ENCODE data around the gene CDH15.

CDH15 gene, protein sequence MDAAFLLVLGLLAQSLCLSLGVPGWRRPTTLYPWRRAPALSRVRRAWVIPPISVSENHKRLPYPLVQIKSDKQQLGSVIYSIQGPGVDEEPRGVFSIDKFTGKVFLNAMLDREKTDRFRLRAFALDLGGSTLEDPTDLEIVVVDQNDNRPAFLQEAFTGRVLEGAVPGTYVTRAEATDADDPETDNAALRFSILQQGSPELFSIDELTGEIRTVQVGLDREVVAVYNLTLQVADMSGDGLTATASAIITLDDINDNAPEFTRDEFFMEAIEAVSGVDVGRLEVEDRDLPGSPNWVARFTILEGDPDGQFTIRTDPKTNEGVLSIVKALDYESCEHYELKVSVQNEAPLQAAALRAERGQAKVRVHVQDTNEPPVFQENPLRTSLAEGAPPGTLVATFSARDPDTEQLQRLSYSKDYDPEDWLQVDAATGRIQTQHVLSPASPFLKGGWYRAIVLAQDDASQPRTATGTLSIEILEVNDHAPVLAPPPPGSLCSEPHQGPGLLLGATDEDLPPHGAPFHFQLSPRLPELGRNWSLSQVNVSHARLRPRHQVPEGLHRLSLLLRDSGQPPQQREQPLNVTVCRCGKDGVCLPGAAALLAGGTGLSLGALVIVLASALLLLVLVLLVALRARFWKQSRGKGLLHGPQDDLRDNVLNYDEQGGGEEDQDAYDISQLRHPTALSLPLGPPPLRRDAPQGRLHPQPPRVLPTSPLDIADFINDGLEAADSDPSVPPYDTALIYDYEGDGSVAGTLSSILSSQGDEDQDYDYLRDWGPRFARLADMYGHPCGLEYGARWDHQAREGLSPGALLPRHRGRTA

DNA sequence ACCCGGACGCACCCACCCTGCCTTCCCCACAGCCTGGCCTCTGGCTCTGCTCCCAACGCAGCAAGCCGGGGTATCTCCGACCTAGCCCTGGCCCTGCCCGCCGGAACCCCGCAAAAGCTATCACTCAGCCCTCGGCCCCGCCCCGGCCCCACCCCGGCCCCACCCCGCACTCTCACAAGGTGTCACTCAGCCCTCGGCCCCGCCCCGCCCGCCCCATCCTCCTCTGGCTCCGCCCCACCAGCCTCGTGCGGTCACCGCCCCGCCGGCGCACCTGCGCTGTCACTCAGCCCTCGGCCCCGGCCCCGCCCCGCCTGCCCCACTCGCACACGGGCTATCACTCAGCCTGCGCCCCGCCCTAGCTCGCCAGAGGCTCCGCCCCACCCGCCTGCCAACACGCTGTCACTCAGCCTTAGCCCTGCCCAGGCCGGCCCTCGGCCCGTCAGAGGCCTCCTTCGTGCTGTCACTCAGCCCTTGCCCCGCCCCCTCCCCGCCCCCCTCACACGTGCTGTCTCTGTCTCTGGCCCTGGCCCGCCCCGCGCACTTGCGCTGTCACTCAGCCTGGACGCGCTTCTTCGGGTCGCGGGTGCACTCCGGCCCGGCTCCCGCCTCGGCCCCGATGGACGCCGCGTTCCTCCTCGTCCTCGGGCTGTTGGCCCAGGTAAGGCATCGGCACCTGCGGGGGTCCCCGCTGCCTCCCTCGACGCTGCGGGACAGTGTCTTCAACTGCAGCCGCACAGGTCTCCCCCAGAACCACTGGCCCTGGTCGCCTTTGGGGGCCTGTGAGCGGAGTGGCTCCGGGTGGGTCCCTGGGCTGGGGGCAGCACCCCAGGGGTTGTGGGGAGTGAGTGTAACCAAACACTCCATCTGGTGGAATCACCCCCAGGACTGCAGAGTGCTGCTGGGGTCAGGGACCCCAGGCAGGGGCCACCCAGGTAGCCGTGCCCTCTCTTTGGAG, at the start of gene CDH15:
Gene CDH15 (plus strand): TSS at position 533 of the 955 bp plus-strand sequence. CDS start 84 bp downstream, at position 617.
- no peaks in the 10 kb centered on the region for H3K79me2 ChIP-seq (ENCODE audit: control insufficient read depth, low read length)
- TF ChIP-seq, protein P1, sequence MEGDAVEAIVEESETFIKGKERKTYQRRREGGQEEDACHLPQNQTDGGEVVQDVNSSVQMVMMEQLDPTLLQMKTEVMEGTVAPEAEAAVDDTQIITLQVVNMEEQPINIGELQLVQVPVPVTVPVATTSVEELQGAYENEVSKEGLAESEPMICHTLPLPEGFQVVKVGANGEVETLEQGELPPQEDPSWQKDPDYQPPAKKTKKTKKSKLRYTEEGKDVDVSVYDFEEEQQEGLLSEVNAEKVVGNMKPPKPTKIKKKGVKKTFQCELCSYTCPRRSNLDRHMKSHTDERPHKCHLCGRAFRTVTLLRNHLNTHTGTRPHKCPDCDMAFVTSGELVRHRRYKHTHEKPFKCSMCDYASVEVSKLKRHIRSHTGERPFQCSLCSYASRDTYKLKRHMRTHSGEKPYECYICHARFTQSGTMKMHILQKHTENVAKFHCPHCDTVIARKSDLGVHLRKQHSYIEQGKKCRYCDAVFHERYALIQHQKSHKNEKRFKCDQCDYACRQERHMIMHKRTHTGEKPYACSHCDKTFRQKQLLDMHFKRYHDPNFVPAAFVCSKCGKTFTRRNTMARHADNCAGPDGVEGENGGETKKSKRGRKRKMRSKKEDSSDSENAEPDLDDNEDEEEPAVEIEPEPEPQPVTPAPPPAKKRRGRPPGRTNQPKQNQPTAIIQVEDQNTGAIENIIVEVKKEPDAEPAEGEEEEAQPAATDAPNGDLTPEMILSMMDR (IDR thresholded peaks at IDR 0.05; ENCODE audit: low read depth, low read length, poor library complexity, severe bottlenecking): no peak
- no peak for TF ChIP-seq EZH2phosphoT487 (IDR thresholded peaks at IDR 0.05; ENCODE audit: borderline replicate concordance, low read length)
- peak within 1 kb of the TSS; percentile 75 for H3K4me2 ChIP-seq (ENCODE audit: low read length)
- no peaks in the 10 kb centered on the region for H3K9me3 ChIP-seq (ENCODE audit: control insufficient read depth, insufficient read depth, low read length)
- peak within 1 kb of the TSS; percentile 50 for H3K4me3 ChIP-seq (ENCODE audit: low read length)
- peaks cover 47% of the 10 kb centered on the region for H3K4me1 ChIP-seq (ENCODE audit: control insufficient read depth, low read length)
- H3K27me3 ChIP-seq (ENCODE audit: control insufficient read depth, low read length): peaks cover 45% of the 10 kb centered on the region
- no peaks in the 10 kb centered on the region for H3F3A ChIP-seq (ENCODE audit: control insufficient read depth, insufficient read depth)
- H4K20me1 ChIP-seq (ENCODE audit: control insufficient read depth, insufficient read depth, low read depth, low read length): no peaks in the 10 kb centered on the region
- H3K36me3 ChIP-seq (ENCODE audit: control insufficient read depth, low read length): no peaks in the 10 kb centered on the region
- no peaks in the 10 kb centered on the region for H3K9me2 ChIP-seq (replicated peaks; ENCODE audit: control insufficient read depth, low read length)
- H3K27ac ChIP-seq (ENCODE audit: low read depth, low read length): no peak within 1 kb of the TSS

DNA sequence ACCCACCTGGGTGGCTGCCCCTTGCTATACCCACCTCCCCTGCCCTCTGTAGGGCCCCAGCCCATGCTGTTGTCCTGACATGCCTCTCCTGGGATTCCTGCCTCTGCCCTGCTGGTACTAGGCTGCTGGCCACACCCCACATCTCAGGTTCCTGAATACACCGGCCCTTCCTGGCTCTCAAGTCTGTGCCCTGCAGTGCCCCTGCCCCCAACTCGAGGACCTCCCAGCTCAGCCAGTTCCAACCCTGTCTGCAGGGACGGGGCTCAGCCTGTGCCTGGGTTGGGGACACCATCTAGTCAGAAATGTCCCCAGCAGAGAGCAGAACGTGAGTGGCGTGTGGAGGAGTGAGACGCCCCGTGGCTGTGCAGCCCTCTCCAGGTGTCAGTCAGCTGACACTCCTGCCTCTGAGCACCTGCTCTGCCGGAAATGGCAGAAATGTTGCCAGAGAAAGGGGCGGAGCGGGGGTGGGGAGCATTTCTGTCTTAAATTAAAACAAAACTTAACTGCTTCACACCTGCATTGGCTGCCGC, 49.2 kb upstream of the CDH15 start:
- no peak for TF ChIP-seq EZH2phosphoT487 (IDR thresholded peaks at IDR 0.05; ENCODE audit: borderline replicate concordance, low read length)
- TF ChIP-seq, protein P1 (IDR thresholded peaks at IDR 0.05; ENCODE audit: low read depth, low read length, poor library complexity, severe bottlenecking): peak; percentile 21
- Histone ChIP-seq H3K27me3 (ENCODE audit: control insufficient read depth, low read length) (no peaks in the 10 kb centered on the region), H3K4me3 (ENCODE audit: low read length) (peak overlapping the region; percentile 64), H3K36me3 (ENCODE audit: control insufficient read depth, low read length) (peaks cover 98% of the 10 kb centered on the region), H3K4me1 (ENCODE audit: control insufficient read depth, low read length) (peaks cover 39% of the 10 kb centered on the region), H3K9me2 (replicated peaks; ENCODE audit: control insufficient read depth, low read length) (no peaks in the 10 kb centered on the region), H3K9me3 (ENCODE audit: control insufficient read depth, insufficient read depth, low read length) (peaks cover 12% of the 10 kb centered on the region; the same call in 1 of the 2 replicates), H3F3A (ENCODE audit: control insufficient read depth, insufficient read depth) (peaks cover 10% of the 10 kb centered on the region), H4K20me1 (ENCODE audit: control insufficient read depth, insufficient read depth, low read depth, low read length) (no peaks in the 10 kb centered on the region), H3K4me2 (ENCODE audit: low read length) (peak overlapping the region; percentile 83), H3K27ac (ENCODE audit: low read depth, low read length) (peak overlapping the region; percentile 92), H3K79me2 (ENCODE audit: control insufficient read depth, low read length) (peaks cover 52% of the 10 kb centered on the region)
